Thyroid gland (tissue), 4 donors: ENCODE results near the gene ARPC2.

ENCODE experiments used
- POLR2A ChIP-seq, 2 donors: fragments of 450-650 bp; IDR thresholded peaks; one replicate each; pipeline ENCODE4 v1.6.1; 2017; ENCODE audit warnings: antibody characterized with exemption in 2 of 2, mild to moderate bottlenecking in 2 of 2, moderate library complexity in 1 of 2
- TF ChIP-seq, protein P1 (sequence below), 6 experiments: fragments of 200-600 bp in 3 of 6; fragments of 450-650 bp in 3 of 6; sonication (generic) in 3 of 6; IDR thresholded peaks; one replicate each; pipeline ENCODE4 v1.5.1; 2016 to 2019; ENCODE audit warnings: antibody characterized with exemption in 6 of 6, mild to moderate bottlenecking in 2 of 6, inconsistent platforms in 1 of 6, moderate library complexity in 1 of 6

DNA sequence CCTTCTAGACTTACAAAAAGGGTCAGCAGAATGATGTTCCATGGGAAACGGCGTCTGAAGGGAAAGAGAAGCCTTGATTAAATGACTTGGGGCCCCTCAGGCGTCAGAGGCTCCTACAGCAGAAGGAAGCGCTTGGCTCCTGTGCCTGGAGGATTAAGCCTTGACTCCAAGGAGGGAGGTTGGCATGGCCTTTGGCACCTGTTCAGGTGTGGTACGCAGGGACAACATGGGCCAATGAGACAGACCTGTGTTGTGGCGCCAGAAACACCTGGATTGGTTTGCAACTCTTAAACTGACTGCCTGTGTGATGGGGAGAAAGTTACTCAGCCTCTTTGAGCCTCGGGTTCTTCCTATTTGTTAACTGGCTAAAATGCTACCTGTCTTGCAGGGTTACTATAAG is 60.9 kb downstream of the ARPC2 start:
- no peak for TF ChIP-seq POLR2A (IDR thresholded peaks at IDR 0.05)
- TF ChIP-seq, protein P1, sequence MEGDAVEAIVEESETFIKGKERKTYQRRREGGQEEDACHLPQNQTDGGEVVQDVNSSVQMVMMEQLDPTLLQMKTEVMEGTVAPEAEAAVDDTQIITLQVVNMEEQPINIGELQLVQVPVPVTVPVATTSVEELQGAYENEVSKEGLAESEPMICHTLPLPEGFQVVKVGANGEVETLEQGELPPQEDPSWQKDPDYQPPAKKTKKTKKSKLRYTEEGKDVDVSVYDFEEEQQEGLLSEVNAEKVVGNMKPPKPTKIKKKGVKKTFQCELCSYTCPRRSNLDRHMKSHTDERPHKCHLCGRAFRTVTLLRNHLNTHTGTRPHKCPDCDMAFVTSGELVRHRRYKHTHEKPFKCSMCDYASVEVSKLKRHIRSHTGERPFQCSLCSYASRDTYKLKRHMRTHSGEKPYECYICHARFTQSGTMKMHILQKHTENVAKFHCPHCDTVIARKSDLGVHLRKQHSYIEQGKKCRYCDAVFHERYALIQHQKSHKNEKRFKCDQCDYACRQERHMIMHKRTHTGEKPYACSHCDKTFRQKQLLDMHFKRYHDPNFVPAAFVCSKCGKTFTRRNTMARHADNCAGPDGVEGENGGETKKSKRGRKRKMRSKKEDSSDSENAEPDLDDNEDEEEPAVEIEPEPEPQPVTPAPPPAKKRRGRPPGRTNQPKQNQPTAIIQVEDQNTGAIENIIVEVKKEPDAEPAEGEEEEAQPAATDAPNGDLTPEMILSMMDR (IDR thresholded peaks at IDR 0.05), result no peak
